MM.1S (cell line): ENCODE data around the gene CD9.

Source experiments
- DNase-seq: peaks from one replicate; pipeline ENCODE4 v3.0.0-alpha.2; 2015
- H2AFZ ChIP-seq: fragments of 300-600 bp; sonication (generic); 2 replicates; pipeline ENCODE4 v1.6.0; 2016; ENCODE audit warnings: antibody characterized with exemption, low read length
- H3F3A ChIP-seq: fragments of 300-600 bp; sonication (generic); 2 replicates; pipeline ENCODE4 v1.6.1; 2016; ENCODE audit warnings: mild to moderate bottlenecking, antibody characterized with exemption, low read length, moderate library complexity, mixed read lengths; ENCODE audit not compliant: insufficient read depth
- H3K27ac ChIP-seq: fragments of 300-600 bp; sonication (generic); 2 replicates; pipeline ENCODE4 v1.5.1; 2016; ENCODE audit warnings: mild to moderate bottlenecking, low read length
- H3K27me3 ChIP-seq: fragments of 300-600 bp; sonication (generic); replicated peaks from 2 replicates; pipeline ENCODE4 v1.6.0; 2016; ENCODE audit warnings: low read length; ENCODE audit not compliant: insufficient read depth
- H3K36me3 ChIP-seq: fragments of 300-600 bp; sonication (generic); replicated peaks from 2 replicates; pipeline ENCODE4 v1.6.1; 2016; ENCODE audit warnings: mild to moderate bottlenecking, low read length, mixed read lengths; ENCODE audit not compliant: insufficient read depth
- H3K4me1 ChIP-seq: fragments of 300-600 bp; sonication (generic); 2 replicates; pipeline ENCODE4 v1.6.1; 2016; ENCODE audit warnings: low read length, mixed read lengths
- H3K4me2 ChIP-seq: fragments of 300-600 bp; sonication (generic); 2 replicates; pipeline ENCODE4 v1.6.0; 2016; ENCODE audit warnings: low read depth, low read length
- H3K4me3 ChIP-seq: fragments of 300-600 bp; sonication (generic); 2 replicates; pipeline ENCODE4 v1.5.1; 2016; ENCODE audit warnings: low read length, mixed read lengths
- H3K79me2 ChIP-seq: fragments of 300-600 bp; sonication (generic); 2 replicates; pipeline ENCODE4 v1.6.1; 2016; ENCODE audit warnings: mixed run types, low read length, mixed read lengths
- H3K9ac ChIP-seq: fragments of 300-600 bp; sonication (generic); 2 replicates; pipeline ENCODE4 v1.6.1; 2016; ENCODE audit warnings: low read length, mixed read lengths
- H3K9me2 ChIP-seq: fragments of 300-600 bp; sonication (generic); replicated peaks from 2 replicates; pipeline ENCODE4 v1.6.1; 2016; ENCODE audit warnings: mild to moderate bottlenecking, low read length, mixed read lengths; ENCODE audit not compliant: insufficient read depth
- H3K9me3 ChIP-seq: fragments of 300-600 bp; sonication (generic); replicated peaks from 2 replicates; pipeline ENCODE4 v1.6.1; 2016; ENCODE audit warnings: mild to moderate bottlenecking, low read length, mixed read lengths; ENCODE audit not compliant: insufficient read depth
- H4K20me1 ChIP-seq: fragments of 300-600 bp; sonication (generic); 2 replicates; pipeline ENCODE4 v1.6.1; 2016; ENCODE audit warnings: mild to moderate bottlenecking, low read length, moderate library complexity, mixed read lengths; ENCODE audit not compliant: insufficient read depth
- CTCF ChIP-seq: fragments of 300-600 bp; sonication (generic); IDR thresholded peaks from 2 replicates; pipeline ENCODE4 v1.5.1; 2016; ENCODE audit warnings: antibody characterized with exemption, low read length, mixed read lengths
- EZH2 ChIP-seq: fragments of 300-600 bp; sonication (generic); optimal IDR thresholded peaks from 2 replicates; pipeline ENCODE3; 2017; ENCODE audit warnings: low read depth, mild to moderate bottlenecking, antibody characterized with exemption, low read length, mixed read lengths
- EZH2phosphoT487 ChIP-seq: fragments of 300-600 bp; sonication (generic); IDR thresholded peaks from 2 replicates; pipeline ENCODE4 v1.6.1; 2018; ENCODE audit warnings: antibody characterized with exemption, low read length

The CD9 gene

DNA sequence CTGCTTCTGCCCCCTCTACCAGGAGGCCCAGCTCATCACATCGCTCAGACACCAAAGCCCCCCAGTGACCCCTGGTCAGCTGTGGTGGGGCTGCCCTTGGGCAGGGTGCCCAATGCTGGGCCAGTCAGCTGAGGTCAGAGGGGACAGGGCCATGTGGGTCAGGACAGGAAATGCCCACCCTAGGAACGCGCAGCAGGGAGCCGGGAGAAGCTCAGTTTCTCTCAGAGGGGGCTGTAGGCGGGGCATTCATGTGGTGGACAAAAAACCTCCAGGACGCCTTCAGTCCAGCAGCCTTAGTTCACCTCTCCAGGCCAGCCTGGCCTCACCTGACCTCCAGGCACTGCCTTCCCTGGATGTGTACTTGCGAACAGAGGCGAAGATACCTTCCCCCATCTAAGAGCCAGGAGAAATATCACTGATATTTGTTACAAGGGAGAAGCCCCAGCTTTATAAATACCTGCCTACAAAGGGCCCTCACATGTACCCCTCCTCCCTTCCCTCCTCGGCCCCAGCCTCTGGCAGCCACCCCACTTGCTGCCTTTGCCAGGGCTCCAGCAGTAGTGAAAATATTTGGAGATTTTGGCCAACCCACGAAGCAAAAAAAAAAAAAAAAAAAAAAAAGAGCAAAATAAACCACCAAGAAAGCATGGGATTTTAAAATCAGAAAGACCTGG is 68.4 kb downstream of the CD9 start:
- Histone ChIP-seq H3K4me1 (peaks cover 13% of the 10 kb centered on the region), H3K4me2 (no peak overlapping the region), H3K36me3 (no peaks in the 10 kb centered on the region)

GRCh38 chr12:6269986-6270385 is 69.8 kb downstream of the CD9 start:
- no peak overlapping the region for H3K9ac ChIP-seq
- H3F3A ChIP-seq, result peaks cover 9% of the 10 kb centered on the region; the same call in 1 of the 2 replicates
- no peak overlapping the region for H3K27ac ChIP-seq
- no peak for DNase-seq
- H2AFZ ChIP-seq, result no peak overlapping the region
- no peaks in the 10 kb centered on the region for H3K79me2 ChIP-seq
- H3K36me3 ChIP-seq, result no peaks in the 10 kb centered on the region
- H4K20me1 ChIP-seq, result no peaks in the 10 kb centered on the region
- H3K4me1 ChIP-seq, result peaks cover 16% of the 10 kb centered on the region
- no peaks in the 10 kb centered on the region for H3K9me3 ChIP-seq
- no peak overlapping the region for H3K4me2 ChIP-seq
- TF ChIP-seq CTCF (no peak), EZH2 (no peak), EZH2phosphoT487 (no peak)
- no peaks in the 10 kb centered on the region for H3K9me2 ChIP-seq
- H3K4me3 ChIP-seq, result no peak overlapping the region
- H3K27me3 ChIP-seq, result no peaks in the 10 kb centered on the region

More for the DNA sequence above, 68.4 kb downstream of the CD9 start:
- Histone ChIP-seq H3K9me3 (no peaks in the 10 kb centered on the region), H3K27ac (no peak overlapping the region), H3K4me3 (no peak overlapping the region), H3F3A (peaks cover 9% of the 10 kb centered on the region; the same call in 1 of the 2 replicates), H3K9me2 (no peaks in the 10 kb centered on the region), H4K20me1 (no peaks in the 10 kb centered on the region), H2AFZ (no peak overlapping the region), H3K9ac (no peak overlapping the region), H3K27me3 (no peaks in the 10 kb centered on the region), H3K79me2 (no peaks in the 10 kb centered on the region)
- TF ChIP-seq EZH2 (no peak), EZH2phosphoT487 (no peak)
- no peak for DNase-seq

DNA sequence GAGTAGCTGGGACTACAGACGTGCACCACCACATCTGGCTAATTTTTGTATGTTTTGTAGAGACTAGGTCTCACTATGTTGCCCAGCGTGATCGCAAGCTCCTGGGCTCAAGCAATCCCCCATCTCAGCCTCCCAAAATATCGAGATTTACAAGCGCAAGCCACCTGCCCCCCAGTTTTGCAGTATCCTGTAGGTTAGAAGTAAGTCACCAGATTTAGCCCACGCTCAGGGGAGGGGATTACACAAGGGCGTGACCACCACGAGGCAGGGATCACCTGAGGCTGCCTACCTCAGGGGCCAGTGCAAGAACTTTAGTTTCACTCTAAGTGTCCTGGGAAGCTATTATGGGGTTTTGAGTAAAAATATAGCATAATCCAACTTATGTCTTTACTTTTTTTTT is 71.1 kb downstream of the CD9 start:
- no peaks in the 10 kb centered on the region for H3K9me3 ChIP-seq
- H3K27ac ChIP-seq, result no peak overlapping the region
- H3K9ac ChIP-seq, result no peak overlapping the region
- H3K79me2 ChIP-seq, result no peaks in the 10 kb centered on the region
- peaks cover 16% of the 10 kb centered on the region for H3K4me1 ChIP-seq
- no peak for TF ChIP-seq EZH2
- no peak for TF ChIP-seq CTCF
- no peak for TF ChIP-seq EZH2phosphoT487
- H3K27me3 ChIP-seq, result no peaks in the 10 kb centered on the region
- no peak overlapping the region for H3K4me2 ChIP-seq
- peaks cover 9% of the 10 kb centered on the region; the same call in 1 of the 2 replicates for H3F3A ChIP-seq
- no peaks in the 10 kb centered on the region for H4K20me1 ChIP-seq
- DNase-seq, result no peak
- H3K36me3 ChIP-seq, result no peaks in the 10 kb centered on the region
- no peak overlapping the region for H2AFZ ChIP-seq
- H3K4me3 ChIP-seq, result no peak overlapping the region
- H3K9me2 ChIP-seq, result no peaks in the 10 kb centered on the region
